K562 (cell line): ENCODE results near the gene FAM200A. TPM values are rescaled to one million over a fixed set of nuclear protein-coding genes. Genes with fewer than 3 reads are reported as not detected.

ENCODE experiments used
- CSDE1 ChIP-seq, 2 experiments: fragments of 450-650 bp; IDR thresholded peaks; 2 replicates each; pipeline ENCODE4 v1.6.1; 2016; ENCODE audit warnings: mild to moderate bottlenecking in 1 of 2
- DACH1 ChIP-seq: fragments of 450-650 bp; IDR thresholded peaks from 2 replicates; pipeline ENCODE4 v1.6.1; 2018; ENCODE audit not compliant: partially characterized antibody
- DIDO1 ChIP-seq: fragments of 450-650 bp; IDR thresholded peaks from 2 replicates; pipeline ENCODE4 v1.6.1; 2016; ENCODE audit warnings: low read depth, missing biosample characterization, missing genetic modification characterization
- GABPB1 ChIP-seq: sonication (generic); formaldehyde crosslinking; IDR thresholded peaks from 2 replicates; pipeline ENCODE4 v1.8.0; 2022; ENCODE audit warnings: mild to moderate bottlenecking, missing genetic modification reagents
- GATA2 ChIP-seq: sonication (generic); formaldehyde crosslinking; IDR thresholded peaks from 2 replicates; pipeline ENCODE4 v1.4.0; 2020; ENCODE audit warnings: mild to moderate bottlenecking, missing genetic modification reagents
- GATAD2A ChIP-seq: fragments of 450-650 bp; IDR thresholded peaks from 2 replicates; pipeline ENCODE4 v1.6.1; 2017
- HEY1 ChIP-seq: fragments of 250-450 bp; sonication (Bioruptor Pico); IDR thresholded peaks from 2 replicates; pipeline ENCODE4 v1.5.0; 2020; ENCODE audit warnings: mild to moderate bottlenecking, moderate library complexity, borderline replicate concordance
- HINFP ChIP-seq: fragments of 450-650 bp; conservative IDR thresholded peaks from 2 replicates; pipeline ENCODE4 v1.6.1; 2016; ENCODE audit warnings: missing genetic modification characterization, low read depth, mild to moderate bottlenecking, control low read depth, missing compliant biosample characterization
- MTF1 ChIP-seq: fragments of 250-450 bp; sonication (Bioruptor Pico); IDR thresholded peaks from 2 replicates; pipeline ENCODE4 v1.9.0; 2021; ENCODE audit warnings: moderate library complexity, mild to moderate bottlenecking, inconsistent platforms, borderline replicate concordance
- NFYB ChIP-seq: IDR thresholded peaks from 2 replicates; pipeline ENCODE4 v1.6.1; 2011; ENCODE audit warnings: mild to moderate bottlenecking, moderate library complexity; ENCODE audit not compliant: insufficient read length; ENCODE audit errors: extremely low read depth
- NR2C1 ChIP-seq, 2 experiments: fragments of 450-650 bp; IDR thresholded peaks; 2 replicates each; pipeline ENCODE4 v1.6.1; 2017; ENCODE audit warnings: mild to moderate bottlenecking in 2 of 2, antibody characterized with exemption in 1 of 2, inconsistent platforms in 1 of 2, missing compliant biosample characterization in 1 of 2, missing genetic modification characterization in 1 of 2
- PTRF ChIP-seq: fragments of 450-650 bp; IDR thresholded peaks from 2 replicates; pipeline ENCODE4 v1.6.1; 2016; ENCODE audit warnings: mild to moderate bottlenecking, missing genetic modification characterization, missing compliant biosample characterization
- RBFOX2 ChIP-seq: fragments of 200-400 bp; formaldehyde crosslinking; IDR thresholded peaks from 2 replicates; pipeline ENCODE4 v1.6.1; 2017; ENCODE audit warnings: low read depth, mild to moderate bottlenecking, low read length, moderate library complexity
- TEAD2 ChIP-seq: fragments of 450-650 bp; IDR thresholded peaks from 2 replicates; pipeline ENCODE4 v1.6.1; 2016; ENCODE audit warnings: missing genetic modification characterization, control low read depth, missing compliant biosample characterization
- ZFP1 ChIP-seq: fragments of 450-650 bp; formaldehyde crosslinking; IDR thresholded peaks from 2 replicates; pipeline ENCODE4 v1.4.0; 2020; ENCODE audit warnings: mild to moderate bottlenecking, mixed read lengths
- ZNF124 ChIP-seq: sonication (generic); formaldehyde crosslinking; IDR thresholded peaks from 2 replicates; pipeline ENCODE4 v1.8.1; 2022; ENCODE audit warnings: missing genetic modification reagents
- ZNF175 ChIP-seq: fragments of 200-800 bp; sonication (Bioruptor generic); IDR thresholded peaks from 2 replicates; pipeline ENCODE4 v1.6.1; 2016; ENCODE audit warnings: low read depth, mild to moderate bottlenecking, missing genetic modification characterization, missing compliant biosample characterization
- ZNF224 ChIP-seq: sonication (generic); formaldehyde crosslinking; IDR thresholded peaks from 2 replicates; pipeline ENCODE4 v1.8.0; 2022; ENCODE audit warnings: mild to moderate bottlenecking, missing genetic modification reagents
- ZNF239 ChIP-seq: fragments of 250-450 bp; sonication (Bioruptor Pico); IDR thresholded peaks from 2 replicates; pipeline ENCODE4 v1.4.0; 2020; ENCODE audit warnings: mild to moderate bottlenecking
- ZNF764 ChIP-seq: fragments of 250-450 bp; sonication (Bioruptor Pico); IDR thresholded peaks from 2 replicates; pipeline ENCODE4 v1.4.0; 2020; ENCODE audit warnings: low read depth, mild to moderate bottlenecking, moderate library complexity
- polyA plus RNA-seq, 8 experiments: library from polyadenylated mRNA; depleted of rRNA in 4 of 8; stranded (reverse) in 5 of 8; unstranded in 3 of 8; fragments of >200 nt; fragmentation: Nextera tagmentation in 2 of 8; fragmentation: Illumina TruSeq in 1 of 8; extraction: Ambion mirVana in 2 of 8; extraction: Trizol in 1 of 8; gene quantifications; 2 replicates each; pipeline versions ENCODE4 v1.2.1 to v1.2.3, GENCODE V29; 2011 to 2014; ENCODE audit warnings: inconsistent platforms in 1 of 8, missing spikeins in 1 of 8
- total RNA-seq, 7 experiments: library from RNA; depleted of rRNA in 6 of 7; stranded (reverse); fragments of >200 nt in 6 of 7; fragmentation: Illumina TruSeq in 2 of 7; extraction: Trizol in 2 of 7; gene quantifications; 2 replicates each; pipeline versions ENCODE4 v1.2.1 to v1.2.3, GENCODE V29; 2011 to 2021; ENCODE audit warnings: low replicate concordance in 1 of 7

The FAM200A gene
- total and polyA plus RNA-seq, 9 of the 15 experiments (the other 6 are each of a cell fraction or from before 2014, with no cell fraction given) = 3.3 to 11.2 (median 8.3) TPM

- no peak for TF ChIP-seq ZNF175
- TF ChIP-seq ZNF239 (CRISPR knock-in tag) = peak; percentile 90
- TF ChIP-seq PTRF = no peak
- TF ChIP-seq ZNF124 = no peak
- TF ChIP-seq HEY1 (CRISPR knock-in tag) = no peak
- TF ChIP-seq RBFOX2 = no peak
- TF ChIP-seq MTF1 (CRISPR knock-in tag) = no peak
- no peak for TF ChIP-seq DIDO1
- TF ChIP-seq NFYB = no peak
- no peak for TF ChIP-seq ZNF764 (CRISPR knock-in tag)
- TF ChIP-seq GATA2 = 0 out of 2 replicates have a peak, but pooled peaks have one; percentile 44
- 0 out of 2 replicates have a peak, but pooled peaks have one; percentile 1 for TF ChIP-seq NR2C1 (IDR thresholded peaks at IDR 0.05)
- TF ChIP-seq NR2C1 (tag; IDR thresholded peaks at IDR 0.05) = no peak
- no peak for TF ChIP-seq DACH1
- TF ChIP-seq ZNF224 (CRISPR knock-in tag) = no peak
- no peak for TF ChIP-seq HINFP (tag)
- no peak for TF ChIP-seq GABPB1
- TF ChIP-seq TEAD2 = no peak
- no peak for TF ChIP-seq GATAD2A
- 0 out of 4 replicates have a peak, but pooled peaks of 1 of the 2 experiments have one; percentile 9 for TF ChIP-seq CSDE1 (IDR thresholded peaks at IDR 0.05)
- no peak for TF ChIP-seq ZFP1 (CRISPR knock-in tag)
- TF ChIP-seq, all 486 proteins: peak for 5
Measured at GRCh38 chr7:99562114-99562784, 10.3 kb upstream of the FAM200A start (continued).
